Measurements from ENCODE around the gene SIN3A. TPM values are rescaled to one million over a fixed set of nuclear protein-coding genes. Genes with fewer than 3 reads are reported as not detected.

The SIN3A gene
- total and polyA plus RNA-seq, 9 of the 15 experiments (the other 6 are each of a cell fraction or from before 2014, with no cell fraction given) = 11.1 to 70.3 (median 25.3) TPM

DNA sequence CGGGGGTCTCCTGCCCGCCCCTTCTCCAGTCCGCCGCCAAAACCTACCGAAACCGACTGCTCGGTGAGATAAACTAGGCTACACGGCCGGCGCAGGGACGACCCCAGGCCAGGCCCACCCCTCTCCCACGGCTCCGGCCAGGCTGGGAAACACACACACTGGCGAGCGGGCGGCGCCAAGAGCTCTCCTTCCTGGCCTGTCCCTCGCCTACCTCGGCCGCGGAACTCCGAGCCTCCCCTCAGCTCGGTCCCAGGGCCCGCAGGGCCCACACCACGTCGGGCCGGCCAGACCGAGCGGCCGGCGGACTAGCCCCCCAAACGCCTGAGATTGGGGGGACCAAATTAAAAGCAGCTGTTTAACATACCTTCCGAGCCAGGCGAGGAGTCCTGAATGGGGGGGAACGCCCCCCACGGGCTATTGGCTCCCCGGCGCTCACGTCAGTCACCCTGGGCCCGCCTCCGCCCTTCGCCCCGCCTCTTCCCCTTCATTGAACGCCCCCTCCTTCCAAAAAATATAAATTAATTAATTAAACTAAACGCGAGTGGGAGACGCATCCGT, 4.0 kb upstream of the SIN3A start (continued):
- TF ChIP-seq, protein P1, sequence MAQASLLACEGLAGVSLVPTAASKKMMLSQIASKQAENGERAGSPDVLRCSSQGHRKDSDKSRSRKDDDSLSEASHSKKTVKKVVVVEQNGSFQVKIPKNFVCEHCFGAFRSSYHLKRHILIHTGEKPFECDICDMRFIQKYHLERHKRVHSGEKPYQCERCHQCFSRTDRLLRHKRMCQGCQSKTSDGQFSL (CRISPR knock-in tag; IDR thresholded peaks at IDR 0.05) = 0 out of 2 replicates have a peak, but pooled peaks have one; percentile 41
- TF ChIP-seq, protein P1 (tag; IDR thresholded peaks at IDR 0.05) = no peak
- TF ChIP-seq, protein P2, sequence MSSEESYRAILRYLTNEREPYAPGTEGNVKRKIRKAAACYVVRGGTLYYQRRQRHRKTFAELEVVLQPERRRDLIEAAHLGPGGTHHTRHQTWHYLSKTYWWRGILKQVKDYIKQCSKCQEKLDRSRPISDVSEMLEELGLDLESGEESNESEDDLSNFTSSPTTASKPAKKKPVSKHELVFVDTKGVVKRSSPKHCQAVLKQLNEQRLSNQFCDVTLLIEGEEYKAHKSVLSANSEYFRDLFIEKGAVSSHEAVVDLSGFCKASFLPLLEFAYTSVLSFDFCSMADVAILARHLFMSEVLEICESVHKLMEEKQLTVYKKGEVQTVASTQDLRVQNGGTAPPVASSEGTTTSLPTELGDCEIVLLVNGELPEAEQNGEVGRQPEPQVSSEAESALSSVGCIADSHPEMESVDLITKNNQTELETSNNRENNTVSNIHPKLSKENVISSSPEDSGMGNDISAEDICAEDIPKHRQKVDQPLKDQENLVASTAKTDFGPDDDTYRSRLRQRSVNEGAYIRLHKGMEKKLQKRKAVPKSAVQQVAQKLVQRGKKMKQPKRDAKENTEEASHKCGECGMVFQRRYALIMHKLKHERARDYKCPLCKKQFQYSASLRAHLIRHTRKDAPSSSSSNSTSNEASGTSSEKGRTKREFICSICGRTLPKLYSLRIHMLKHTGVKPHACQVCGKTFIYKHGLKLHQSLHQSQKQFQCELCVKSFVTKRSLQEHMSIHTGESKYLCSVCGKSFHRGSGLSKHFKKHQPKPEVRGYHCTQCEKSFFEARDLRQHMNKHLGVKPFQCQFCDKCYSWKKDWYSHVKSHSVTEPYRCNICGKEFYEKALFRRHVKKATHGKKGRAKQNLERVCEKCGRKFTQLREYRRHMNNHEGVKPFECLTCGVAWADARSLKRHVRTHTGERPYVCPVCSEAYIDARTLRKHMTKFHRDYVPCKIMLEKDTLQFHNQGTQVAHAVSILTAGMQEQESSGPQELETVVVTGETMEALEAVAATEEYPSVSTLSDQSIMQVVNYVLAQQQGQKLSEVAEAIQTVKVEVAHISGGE (CRISPR knock-in tag; IDR thresholded peaks at IDR 0.05) = no peak
- TF ChIP-seq FIP1L1 (IDR thresholded peaks at IDR 0.05; ENCODE audit: low read depth, low read length, poor library complexity, severe bottlenecking) = peak; percentile 25
- TF ChIP-seq, protein P3, sequence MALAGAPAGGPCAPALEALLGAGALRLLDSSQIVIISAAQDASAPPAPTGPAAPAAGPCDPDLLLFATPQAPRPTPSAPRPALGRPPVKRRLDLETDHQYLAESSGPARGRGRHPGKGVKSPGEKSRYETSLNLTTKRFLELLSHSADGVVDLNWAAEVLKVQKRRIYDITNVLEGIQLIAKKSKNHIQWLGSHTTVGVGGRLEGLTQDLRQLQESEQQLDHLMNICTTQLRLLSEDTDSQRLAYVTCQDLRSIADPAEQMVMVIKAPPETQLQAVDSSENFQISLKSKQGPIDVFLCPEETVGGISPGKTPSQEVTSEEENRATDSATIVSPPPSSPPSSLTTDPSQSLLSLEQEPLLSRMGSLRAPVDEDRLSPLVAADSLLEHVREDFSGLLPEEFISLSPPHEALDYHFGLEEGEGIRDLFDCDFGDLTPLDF (CRISPR knock-in tag; IDR thresholded peaks at IDR 0.05) = 0 out of 2 replicates have a peak, but pooled peaks have one; percentile 58
- TF ChIP-seq, protein P4, sequence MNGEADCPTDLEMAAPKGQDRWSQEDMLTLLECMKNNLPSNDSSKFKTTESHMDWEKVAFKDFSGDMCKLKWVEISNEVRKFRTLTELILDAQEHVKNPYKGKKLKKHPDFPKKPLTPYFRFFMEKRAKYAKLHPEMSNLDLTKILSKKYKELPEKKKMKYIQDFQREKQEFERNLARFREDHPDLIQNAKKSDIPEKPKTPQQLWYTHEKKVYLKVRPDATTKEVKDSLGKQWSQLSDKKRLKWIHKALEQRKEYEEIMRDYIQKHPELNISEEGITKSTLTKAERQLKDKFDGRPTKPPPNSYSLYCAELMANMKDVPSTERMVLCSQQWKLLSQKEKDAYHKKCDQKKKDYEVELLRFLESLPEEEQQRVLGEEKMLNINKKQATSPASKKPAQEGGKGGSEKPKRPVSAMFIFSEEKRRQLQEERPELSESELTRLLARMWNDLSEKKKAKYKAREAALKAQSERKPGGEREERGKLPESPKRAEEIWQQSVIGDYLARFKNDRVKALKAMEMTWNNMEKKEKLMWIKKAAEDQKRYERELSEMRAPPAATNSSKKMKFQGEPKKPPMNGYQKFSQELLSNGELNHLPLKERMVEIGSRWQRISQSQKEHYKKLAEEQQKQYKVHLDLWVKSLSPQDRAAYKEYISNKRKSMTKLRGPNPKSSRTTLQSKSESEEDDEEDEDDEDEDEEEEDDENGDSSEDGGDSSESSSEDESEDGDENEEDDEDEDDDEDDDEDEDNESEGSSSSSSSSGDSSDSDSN (IDR thresholded peaks at IDR 0.05; ENCODE audit: borderline replicate concordance in 1 of 2, low read depth in 2 of 2, low read length in 2 of 2) = peak in 1 of 2 experiments; percentile 18; a peak in 2 of 4 replicates
- TF ChIP-seq MAZ (CRISPR knock-in tag; conservative IDR thresholded peaks at IDR 0.05 in 1 of 2, IDR thresholded peaks at IDR 0.05 in 1 of 2) = peak in 1 of 2 experiments; percentile 27; a peak in 2 of 4 replicates
- TF ChIP-seq, protein P5, sequence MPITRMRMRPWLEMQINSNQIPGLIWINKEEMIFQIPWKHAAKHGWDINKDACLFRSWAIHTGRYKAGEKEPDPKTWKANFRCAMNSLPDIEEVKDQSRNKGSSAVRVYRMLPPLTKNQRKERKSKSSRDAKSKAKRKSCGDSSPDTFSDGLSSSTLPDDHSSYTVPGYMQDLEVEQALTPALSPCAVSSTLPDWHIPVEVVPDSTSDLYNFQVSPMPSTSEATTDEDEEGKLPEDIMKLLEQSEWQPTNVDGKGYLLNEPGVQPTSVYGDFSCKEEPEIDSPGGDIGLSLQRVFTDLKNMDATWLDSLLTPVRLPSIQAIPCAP (CRISPR knock-in tag; IDR thresholded peaks at IDR 0.05; ENCODE audit: borderline replicate concordance) = no peak
- peak; percentile 73 for TF ChIP-seq SAP30 (IDR thresholded peaks at IDR 0.05; ENCODE audit: borderline replicate concordance, insufficient read depth, low read depth, low read length, poor library complexity, severe bottlenecking)
- TF ChIP-seq JUND (IDR thresholded peaks at IDR 0.05; ENCODE audit: borderline replicate concordance, low read depth, low read length) = no peak
- TF ChIP-seq JUND (tag; IDR thresholded peaks at IDR 0.05; ENCODE audit: borderline replicate concordance, low read depth, low read length) = no peak
- TF ChIP-seq SUPT5H (IDR thresholded peaks at IDR 0.05) = peak; percentile 56; the same call in 1 of the 2 replicates

Data from K562 (cell line).